Astrocyte of the spinal cord (primary cell): Measurements from ENCODE around the gene HDAC4.
"Not testable (repeated sequence)": the region's sequence is repeated elsewhere in the genome, so short reads cannot be mapped to it uniquely, and the experiment has no call there.

Experiments used
- DNase-seq: peaks from one replicate; pipeline ENCODE4 v3.0.0; 2011; ENCODE audit warnings: low read depth, low spot score
- H3K4me3 ChIP-seq: 2 replicates; pipeline ENCODE4 v1.5.1; 2011; ENCODE audit warnings: low read depth, mild to moderate bottlenecking, low read length, moderate library complexity
- in situ Hi-C: cut with HindIII; loops from 2 replicates; pipeline ENCODE4 v1.10.0; 2017; ENCODE audit warnings: low sequenced_read_pairs
- TF ChIP-seq, protein P1 (sequence below): IDR thresholded peaks from 2 replicates; pipeline ENCODE4 v1.5.1; 2012; ENCODE audit warnings: low read depth, mild to moderate bottlenecking, low read length, inconsistent platforms

The HDAC4 gene

DNA sequence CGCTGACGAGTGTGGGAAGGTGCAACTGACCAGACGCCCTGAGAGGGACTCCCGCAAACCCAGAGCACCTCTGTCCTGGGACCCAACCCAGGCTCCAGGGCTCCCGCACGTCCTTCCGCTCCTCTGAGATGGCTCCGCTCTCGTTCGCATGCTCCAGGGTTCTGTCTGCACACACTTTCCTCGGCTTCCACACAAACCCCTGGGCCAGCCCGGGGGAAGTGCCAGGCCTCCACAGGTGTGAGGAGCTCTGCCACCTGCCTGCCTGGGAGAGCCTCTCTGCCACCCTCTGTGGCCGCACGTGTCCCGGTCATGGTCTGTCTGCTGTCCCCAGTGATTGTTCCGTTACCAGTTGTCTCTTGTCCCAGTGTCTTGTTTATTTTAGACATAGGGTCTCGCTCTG lies 222.9 kb downstream of the HDAC4 start:
- in situ Hi-C loops: no loop called here
- no peak for DNase-seq
- H3K4me3 ChIP-seq: no peak overlapping the region
- TF ChIP-seq, protein P1, sequence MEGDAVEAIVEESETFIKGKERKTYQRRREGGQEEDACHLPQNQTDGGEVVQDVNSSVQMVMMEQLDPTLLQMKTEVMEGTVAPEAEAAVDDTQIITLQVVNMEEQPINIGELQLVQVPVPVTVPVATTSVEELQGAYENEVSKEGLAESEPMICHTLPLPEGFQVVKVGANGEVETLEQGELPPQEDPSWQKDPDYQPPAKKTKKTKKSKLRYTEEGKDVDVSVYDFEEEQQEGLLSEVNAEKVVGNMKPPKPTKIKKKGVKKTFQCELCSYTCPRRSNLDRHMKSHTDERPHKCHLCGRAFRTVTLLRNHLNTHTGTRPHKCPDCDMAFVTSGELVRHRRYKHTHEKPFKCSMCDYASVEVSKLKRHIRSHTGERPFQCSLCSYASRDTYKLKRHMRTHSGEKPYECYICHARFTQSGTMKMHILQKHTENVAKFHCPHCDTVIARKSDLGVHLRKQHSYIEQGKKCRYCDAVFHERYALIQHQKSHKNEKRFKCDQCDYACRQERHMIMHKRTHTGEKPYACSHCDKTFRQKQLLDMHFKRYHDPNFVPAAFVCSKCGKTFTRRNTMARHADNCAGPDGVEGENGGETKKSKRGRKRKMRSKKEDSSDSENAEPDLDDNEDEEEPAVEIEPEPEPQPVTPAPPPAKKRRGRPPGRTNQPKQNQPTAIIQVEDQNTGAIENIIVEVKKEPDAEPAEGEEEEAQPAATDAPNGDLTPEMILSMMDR: no peak

DNA sequence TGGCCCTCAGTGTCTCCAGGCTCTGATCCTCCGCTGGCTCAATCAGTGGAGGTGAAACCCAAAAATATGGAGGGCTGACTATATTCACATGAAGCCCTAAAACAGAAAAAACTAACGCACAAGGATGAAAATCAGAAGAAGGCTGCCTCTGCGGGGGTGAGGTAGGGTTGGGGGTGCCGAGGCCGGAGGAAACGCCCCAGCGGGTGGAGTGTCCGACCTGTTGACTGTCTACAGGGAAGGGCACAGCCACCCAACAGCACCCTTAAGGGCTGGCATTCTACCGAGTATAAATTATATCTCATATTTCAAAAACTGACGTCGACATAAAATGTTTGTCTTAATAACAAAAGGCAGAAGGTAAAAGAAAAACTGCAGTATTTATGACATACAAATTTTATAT lies 223.5 kb downstream of the HDAC4 start:
- TF ChIP-seq, protein P1: no peak
- DNase-seq: no peak
- H3K4me3 ChIP-seq: no peak overlapping the region
- in situ Hi-C loops: no loop called here

DNA sequence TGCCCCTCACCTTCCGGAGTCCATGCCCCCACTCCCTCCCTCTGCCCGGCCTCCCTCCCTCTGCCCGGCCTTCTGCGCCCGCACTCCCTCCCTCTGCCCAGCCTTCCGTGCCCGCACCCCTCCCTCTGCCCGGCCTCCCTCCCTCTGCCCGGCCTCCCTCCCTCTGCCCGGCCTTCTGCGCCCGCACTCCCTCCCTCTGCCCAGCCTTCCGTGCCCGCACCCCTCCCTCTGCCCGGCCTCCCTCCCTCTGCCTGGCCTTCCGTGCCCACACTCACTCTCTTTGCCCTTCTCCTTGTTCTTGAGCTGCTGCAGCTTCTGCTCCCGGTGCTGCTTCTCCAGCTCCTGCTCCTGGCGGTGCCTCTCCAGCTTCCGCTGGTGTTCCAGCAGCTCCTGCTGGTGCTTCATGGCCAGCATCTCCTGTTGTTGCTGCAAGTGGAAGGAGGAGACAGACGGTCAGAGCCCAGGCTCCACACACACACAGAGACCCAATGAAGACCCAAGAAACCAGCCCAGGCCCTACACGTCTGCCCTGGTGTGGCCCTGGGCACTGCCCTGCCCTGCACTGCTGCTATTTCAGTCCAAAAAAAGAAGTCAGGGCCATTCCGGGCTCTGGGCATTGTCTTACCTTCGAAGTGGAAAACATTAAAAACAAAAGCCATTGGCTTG lies 224.5 kb downstream of the HDAC4 start:
- H3K4me3 ChIP-seq, in situ Hi-C loops, DNase-seq: not testable (repeated sequence)

DNA sequence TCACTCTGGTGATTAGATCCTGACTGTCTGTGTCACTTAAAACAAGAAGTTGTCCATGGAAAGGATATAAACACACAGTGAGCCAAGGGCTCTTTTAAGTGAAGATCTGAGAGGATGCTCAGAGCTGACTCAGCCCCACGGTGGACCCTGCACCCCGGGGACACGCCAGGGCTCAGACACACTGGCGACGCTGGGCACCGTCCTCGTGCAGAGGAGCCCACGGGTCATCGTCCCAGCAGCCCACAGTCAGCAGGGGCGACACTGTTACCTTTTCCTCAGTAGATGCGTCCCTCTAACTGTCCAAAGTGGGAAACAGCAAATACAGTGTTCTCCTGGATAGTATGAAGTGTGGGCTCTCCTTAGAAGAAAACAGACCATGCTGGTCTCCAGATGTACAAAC lies 225.6 kb downstream of the HDAC4 start:
- no peak overlapping the region for H3K4me3 ChIP-seq
- in situ Hi-C loops: no loop called here
- TF ChIP-seq, protein P1: no peak
- DNase-seq: no peak

DNA sequence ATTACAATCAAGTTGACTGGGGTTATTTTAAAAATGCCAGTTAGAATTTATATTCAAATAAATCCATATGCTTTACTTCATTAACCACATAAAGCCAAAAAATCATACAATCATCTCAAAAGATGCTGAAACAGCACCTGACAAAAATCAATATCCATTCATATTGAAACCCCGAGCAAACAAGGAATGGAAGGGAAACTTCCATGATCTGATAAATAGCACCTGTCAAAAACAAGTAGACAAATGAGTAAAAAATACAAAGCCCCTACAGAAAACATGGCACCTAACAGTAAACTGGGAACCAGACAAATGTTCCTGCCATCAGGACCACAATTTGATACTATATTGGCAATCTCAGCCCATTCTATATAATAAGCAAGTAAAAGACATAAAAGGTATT lies 227.5 kb downstream of the HDAC4 start:
- TF ChIP-seq, protein P1: no peak
- no peak for DNase-seq
- no peak overlapping the region for H3K4me3 ChIP-seq
- in situ Hi-C loops: no loop called here

DNA sequence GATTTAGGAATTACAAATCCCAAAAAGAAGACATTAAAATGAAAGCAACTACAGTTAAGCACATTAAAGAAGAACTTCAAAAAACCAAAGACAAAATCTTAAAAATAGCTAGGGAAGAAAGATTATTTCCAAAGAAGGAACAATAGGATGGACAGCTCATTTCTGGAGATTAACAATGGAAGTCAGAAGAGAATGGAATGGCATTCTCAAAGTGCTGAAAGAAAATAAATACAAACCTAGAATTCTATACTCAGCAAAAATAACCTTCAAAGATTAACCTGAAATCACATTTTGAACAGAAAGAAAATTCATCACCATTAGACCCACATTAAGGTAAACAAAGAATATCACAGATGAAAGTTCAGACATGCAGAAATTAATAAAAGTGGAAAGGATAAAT lies 229.2 kb downstream of the HDAC4 start:
- no peak for DNase-seq
- in situ Hi-C loops: no loop called here
- TF ChIP-seq, protein P1: no peak
- H3K4me3 ChIP-seq: no peak overlapping the region

DNA sequence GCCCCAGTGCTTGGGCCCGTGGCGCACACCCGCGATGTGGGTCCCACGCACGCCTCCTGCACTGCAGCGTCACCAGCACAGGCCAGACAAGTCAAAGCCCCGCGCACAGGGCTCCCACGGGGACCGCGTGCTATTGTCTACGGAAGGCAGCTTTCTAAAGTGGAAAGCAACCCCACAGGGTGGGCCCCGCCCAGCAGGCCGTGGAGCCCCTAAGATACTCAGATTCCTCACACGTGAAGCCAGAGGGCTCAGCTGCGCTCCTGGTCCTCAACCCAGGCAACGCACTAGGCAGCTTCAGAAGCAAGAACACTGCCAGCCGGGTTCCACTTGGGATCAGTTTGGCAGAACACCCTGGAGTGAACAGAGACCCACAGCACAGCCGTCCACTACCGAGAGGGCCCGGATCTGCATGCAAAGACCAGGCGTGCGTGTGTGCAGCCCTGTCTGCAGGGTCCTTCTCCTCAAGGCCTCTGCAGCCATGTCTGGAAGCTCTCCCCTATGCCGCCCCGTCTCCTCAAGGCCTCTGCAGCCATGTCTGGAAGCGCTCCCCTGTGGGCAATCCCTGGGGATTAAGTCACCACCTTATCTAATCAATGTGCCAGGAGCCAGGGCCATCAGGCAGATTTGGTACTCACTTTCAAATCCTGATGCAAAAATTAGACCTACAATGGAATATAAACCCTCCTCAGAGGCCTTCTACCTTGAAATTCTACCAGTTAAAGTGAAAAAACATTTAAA lies 231.3 kb downstream of the HDAC4 start:
- DNase-seq: no peak
- in situ Hi-C loops: no loop called here
- no peak overlapping the region for H3K4me3 ChIP-seq
- TF ChIP-seq, protein P1: no peak
